SK-N-SH (cell line): ENCODE measurements around the gene ARHGEF4. TPM values are rescaled to one million over a fixed set of nuclear protein-coding genes. Genes with fewer than 3 reads are reported as not detected.

Experiments used
- CTCF ChIA-PET: fragments of 300-600, 350-600 bp; formaldehyde crosslinking; extraction: SDS; loops from one replicate; lab custom pipeline; 2021; lab: Yijun Ruan, JAX
- POLR2A ChIA-PET: fragments of 350-600 bp; sonication (Branson Sonifier 250); formaldehyde crosslinking; extraction: SDS; loops from one replicate; lab custom pipeline; 2020; ENCODE audit warnings: antibody characterized with exemption, inconsistent platforms; lab: Yijun Ruan, JAX
- DNase-seq: peaks from one replicate; pipeline ENCODE4 v3.0.0; 2012
- H2AFZ ChIP-seq: fragments of 200-600 bp; sonication (generic); 2 replicates; pipeline ENCODE4 v1.8.1; 2016; ENCODE audit warnings: antibody characterized with exemption, mild to moderate bottlenecking, low read depth
- H3F3A ChIP-seq: fragments of 200-600 bp; sonication (generic); replicated peaks from 2 replicates; pipeline ENCODE3; 2016; ENCODE audit warnings: antibody characterized with exemption, mild to moderate bottlenecking; ENCODE audit not compliant: insufficient read depth
- H3K27ac ChIP-seq, 2 experiments: fragments of 200-500 bp in 1 of 2; fragments of 200-600 bp in 1 of 2; sonication (Bioruptor generic) in 1 of 2; sonication (generic), shearing (Covaris generic) in 1 of 2; 2 replicates each; pipeline versions ENCODE4 v1.5.1 to v1.6.1; 2014 to 2016; ENCODE audit warnings: low read depth in 2 of 2, inconsistent platforms in 1 of 2, low read length in 1 of 2, mild to moderate bottlenecking in 1 of 2, mixed read lengths in 1 of 2
- H3K27me3 ChIP-seq: fragments of 200-600 bp; sonication (generic), shearing (Covaris generic); 2 replicates; pipeline ENCODE4 v1.6.1; 2016; ENCODE audit warnings: mixed run types; ENCODE audit not compliant: insufficient read depth
- H3K36me3 ChIP-seq, 2 experiments: fragments of 200-500 bp in 1 of 2; fragments of 200-600 bp in 1 of 2; sonication (Bioruptor generic) in 1 of 2; sonication (generic) in 1 of 2; replicated peaks in 1 of 2; 2 replicates each; pipeline versions ENCODE3 to v1.5.1; 2014 to 2016; ENCODE audit warnings: low read length in 1 of 2, mild to moderate bottlenecking in 1 of 2; ENCODE audit not compliant: insufficient read depth in 2 of 2, control insufficient read depth in 1 of 2
- H3K4me1 ChIP-seq, 2 experiments: fragments of 200-500 bp in 1 of 2; fragments of 200-600 bp in 1 of 2; sonication (Bioruptor generic) in 1 of 2; sonication (generic), shearing (Covaris generic) in 1 of 2; 2 replicates each; pipeline versions ENCODE4 v1.5.1 to v1.6.1; 2014 to 2016; ENCODE audit warnings: low read depth in 1 of 2, low read length in 1 of 2, mixed run types in 1 of 2; ENCODE audit not compliant: insufficient read depth in 2 of 2, control insufficient read depth in 1 of 2
- H3K4me2 ChIP-seq: fragments of 200-600 bp; sonication (generic), shearing (Covaris generic); 2 replicates; pipeline ENCODE4 v1.6.1; 2017; ENCODE audit warnings: mixed run types
- H3K4me3 ChIP-seq, 2 experiments: fragments of 200-500 bp in 1 of 2; fragments of 200-600 bp in 1 of 2; sonication (Bioruptor generic) in 1 of 2; sonication (generic), shearing (Covaris generic) in 1 of 2; 2 replicates each; pipeline versions ENCODE4 v1.5.1 to v1.8.1; 2014 to 2016; ENCODE audit warnings: low read depth in 2 of 2, inconsistent platforms in 1 of 2, low read length in 1 of 2, mild to moderate bottlenecking in 1 of 2, mixed read lengths in 1 of 2, moderate library complexity in 1 of 2
- H3K79me2 ChIP-seq: fragments of 200-600 bp; sonication (generic); 2 replicates; pipeline ENCODE4 v1.8.1; 2017; ENCODE audit warnings: mild to moderate bottlenecking; ENCODE audit not compliant: insufficient read depth
- H3K9ac ChIP-seq: fragments of 200-600 bp; sonication (generic); 2 replicates; pipeline ENCODE4 v1.6.1; 2017; ENCODE audit warnings: mixed run types
- H3K9me2 ChIP-seq: fragments of 200-600 bp; sonication (generic); 2 replicates; pipeline ENCODE4 v1.6.1; 2017; ENCODE audit warnings: mixed run types
- H3K9me3 ChIP-seq: fragments of 200-600 bp; sonication (generic); 2 replicates; pipeline ENCODE4 v1.6.1; 2017; ENCODE audit warnings: mixed run types, mild to moderate bottlenecking, moderate library complexity
- H4K20me1 ChIP-seq: fragments of 200-600 bp; sonication (generic); 2 replicates; pipeline ENCODE4 v1.6.1; 2017; ENCODE audit warnings: mild to moderate bottlenecking, mixed run types; ENCODE audit not compliant: insufficient read depth
- CHD2 ChIP-seq: fragments of 150-350 bp; IDR thresholded peaks from 2 replicates; pipeline ENCODE4 v1.6.1; 2018; ENCODE audit warnings: low read length; ENCODE audit not compliant: partially characterized antibody
- ELF1 ChIP-seq: IDR thresholded peaks from 2 replicates; pipeline ENCODE4 v1.4.0; 2012
- EP300 ChIP-seq, 2 experiments: IDR thresholded peaks; 2 replicates each; pipeline versions ENCODE4 v1.4.0 to v1.6.1; 2012; ENCODE audit warnings: borderline replicate concordance in 1 of 2, low read depth in 1 of 2, low read length in 1 of 2
- EZH2phosphoT487 ChIP-seq: fragments of 200-600 bp; sonication (generic); IDR thresholded peaks from 2 replicates; pipeline ENCODE4 v1.6.1; 2017; ENCODE audit warnings: low read depth, mixed run types, mild to moderate bottlenecking, antibody characterized with exemption, moderate library complexity, borderline replicate concordance
- FOXM1 ChIP-seq: IDR thresholded peaks from 2 replicates; pipeline ENCODE4 v1.4.0; 2012; ENCODE audit warnings: low read depth, mild to moderate bottlenecking
- GABPA ChIP-seq: IDR thresholded peaks from 2 replicates; pipeline ENCODE4 v1.4.0; 2012; ENCODE audit warnings: low read depth, mild to moderate bottlenecking
- IRF3 ChIP-seq: fragments of 150-350 bp; IDR thresholded peaks from 2 replicates; pipeline ENCODE4 v1.6.1; 2016; ENCODE audit warnings: mild to moderate bottlenecking, low read depth, low read length
- JUND ChIP-seq: IDR thresholded peaks from 2 replicates; pipeline ENCODE4 v1.4.0; 2012
- MEF2A ChIP-seq: IDR thresholded peaks from 2 replicates; pipeline ENCODE4 v1.4.0; 2012; ENCODE audit warnings: low read depth, borderline replicate concordance
- NFIC ChIP-seq: IDR thresholded peaks from 2 replicates; pipeline ENCODE4 v1.4.0; 2012; ENCODE audit warnings: borderline replicate concordance
- NRF1 ChIP-seq: IDR thresholded peaks from 2 replicates; pipeline ENCODE4 v1.6.1; 2012; ENCODE audit warnings: low read depth, mild to moderate bottlenecking, low read length
- RCOR1 ChIP-seq: fragments of 150-350 bp; IDR thresholded peaks from 2 replicates; pipeline ENCODE4 v1.6.1; 2017; ENCODE audit warnings: antibody characterized with exemption, low read length
- REST ChIP-seq: IDR thresholded peaks from 2 replicates; pipeline ENCODE4 v1.6.1; 2012; ENCODE audit warnings: mild to moderate bottlenecking, low read depth, low read length, moderate library complexity
- SIN3A ChIP-seq: IDR thresholded peaks from 2 replicates; pipeline ENCODE4 v1.6.1; 2012; ENCODE audit warnings: low read depth, mild to moderate bottlenecking, low read length, moderate library complexity, borderline replicate concordance
- TAF1 ChIP-seq: IDR thresholded peaks from 2 replicates; pipeline ENCODE4 v1.6.1; 2012; ENCODE audit warnings: low read depth, mild to moderate bottlenecking, low read length, moderate library complexity, borderline replicate concordance
- TCF12 ChIP-seq: IDR thresholded peaks from 2 replicates; pipeline ENCODE4 v1.4.0; 2012
- USF2 ChIP-seq: fragments of 150-350 bp; IDR thresholded peaks from 2 replicates; pipeline ENCODE4 v1.6.1; 2017; ENCODE audit warnings: antibody characterized with exemption, low read length, low read depth, borderline replicate concordance
- YY1 ChIP-seq: IDR thresholded peaks from 2 replicates; pipeline ENCODE4 v1.4.0; 2012; ENCODE audit warnings: low read depth, mild to moderate bottlenecking
- WGBS: methylation state at CpG from one replicate; pipeline ENCODE4 v1.1.6; 2017; ENCODE audit warnings: low lambda C conversion rate; 5-methylcytosine and 5-hydroxymethylcytosine counted together
- polyA plus RNA-seq, 3 experiments: library from polyadenylated mRNA; depleted of rRNA; stranded (reverse); fragments of >200 nt; gene quantifications; 2 replicates each; pipeline ENCODE4 v1.2.3, GENCODE V29; 2012
- TF ChIP-seq, protein P1 (sequence below): fragments of 200-600 bp; sonication (generic); IDR thresholded peaks from 2 replicates; pipeline ENCODE4 v1.6.1; 2017; ENCODE audit warnings: antibody characterized with exemption, mild to moderate bottlenecking, moderate library complexity
- TF ChIP-seq, protein P2 (sequence below): IDR thresholded peaks from 2 replicates; pipeline ENCODE4; 2012

Gene ARHGEF4
- polyA plus RNA-seq, 1 of the 3 experiments (the other 2 are of a cell fraction): 2.3 TPM

DNA sequence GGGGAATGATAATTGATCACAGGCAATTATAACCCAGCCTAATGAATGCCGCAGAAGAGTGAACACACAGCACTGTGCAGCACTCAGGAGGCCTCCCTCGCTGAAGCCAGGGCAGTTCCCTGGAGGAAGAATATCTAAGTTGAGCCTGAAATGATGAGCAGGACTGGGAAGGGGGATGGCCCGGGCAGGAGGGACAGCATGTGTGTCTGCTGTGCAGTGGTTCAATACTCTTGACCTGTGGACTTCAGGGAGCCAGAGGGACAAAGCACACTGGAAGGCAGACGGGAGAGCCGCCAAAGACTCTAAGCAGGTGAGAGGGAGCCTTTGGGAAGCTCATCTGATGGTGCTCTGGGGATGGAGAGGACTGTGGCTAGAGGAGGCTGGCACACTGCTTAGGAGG is 62.6 kb downstream of the ARHGEF4 start:
- Histone ChIP-seq H3K9me3 (no peaks in the 10 kb centered on the region), H3K4me1 (no peaks in the 10 kb centered on the region; a peak in 1 of 4 replicates), H3K9me2 (no peaks in the 10 kb centered on the region), H3K4me3 (no peak overlapping the region), H3K9ac (no peak overlapping the region), H3K36me3 (no peaks in the 10 kb centered on the region), H3K27me3 (no peaks in the 10 kb centered on the region), H2AFZ (no peak overlapping the region), H3K4me2 (no peak overlapping the region), H3F3A (no peaks in the 10 kb centered on the region), H3K79me2 (no peaks in the 10 kb centered on the region), H3K27ac (no peak overlapping the region), H4K20me1 (no peaks in the 10 kb centered on the region)
- POLR2A ChIA-PET: no interaction called here
- TF ChIP-seq, protein P1, sequence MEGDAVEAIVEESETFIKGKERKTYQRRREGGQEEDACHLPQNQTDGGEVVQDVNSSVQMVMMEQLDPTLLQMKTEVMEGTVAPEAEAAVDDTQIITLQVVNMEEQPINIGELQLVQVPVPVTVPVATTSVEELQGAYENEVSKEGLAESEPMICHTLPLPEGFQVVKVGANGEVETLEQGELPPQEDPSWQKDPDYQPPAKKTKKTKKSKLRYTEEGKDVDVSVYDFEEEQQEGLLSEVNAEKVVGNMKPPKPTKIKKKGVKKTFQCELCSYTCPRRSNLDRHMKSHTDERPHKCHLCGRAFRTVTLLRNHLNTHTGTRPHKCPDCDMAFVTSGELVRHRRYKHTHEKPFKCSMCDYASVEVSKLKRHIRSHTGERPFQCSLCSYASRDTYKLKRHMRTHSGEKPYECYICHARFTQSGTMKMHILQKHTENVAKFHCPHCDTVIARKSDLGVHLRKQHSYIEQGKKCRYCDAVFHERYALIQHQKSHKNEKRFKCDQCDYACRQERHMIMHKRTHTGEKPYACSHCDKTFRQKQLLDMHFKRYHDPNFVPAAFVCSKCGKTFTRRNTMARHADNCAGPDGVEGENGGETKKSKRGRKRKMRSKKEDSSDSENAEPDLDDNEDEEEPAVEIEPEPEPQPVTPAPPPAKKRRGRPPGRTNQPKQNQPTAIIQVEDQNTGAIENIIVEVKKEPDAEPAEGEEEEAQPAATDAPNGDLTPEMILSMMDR: no peak
- TF ChIP-seq JUND (no peak), TCF12 (no peak), IRF3 (no peak), REST (no peak), NFIC (no peak), MEF2A (no peak), TAF1 (no peak), ELF1 (no peak), GABPA (no peak), SIN3A (no peak), EP300 (IDR thresholded peaks at IDR 0.05; ENCODE audit: borderline replicate concordance in 1 of 2, low read depth in 1 of 2, low read length in 1 of 2) (no peak), CHD2 (no peak), YY1 (no peak), EZH2phosphoT487 (no peak), FOXM1 (no peak), RCOR1 (no peak), NRF1 (no peak), USF2 (no peak)
- TF ChIP-seq, protein P2, sequence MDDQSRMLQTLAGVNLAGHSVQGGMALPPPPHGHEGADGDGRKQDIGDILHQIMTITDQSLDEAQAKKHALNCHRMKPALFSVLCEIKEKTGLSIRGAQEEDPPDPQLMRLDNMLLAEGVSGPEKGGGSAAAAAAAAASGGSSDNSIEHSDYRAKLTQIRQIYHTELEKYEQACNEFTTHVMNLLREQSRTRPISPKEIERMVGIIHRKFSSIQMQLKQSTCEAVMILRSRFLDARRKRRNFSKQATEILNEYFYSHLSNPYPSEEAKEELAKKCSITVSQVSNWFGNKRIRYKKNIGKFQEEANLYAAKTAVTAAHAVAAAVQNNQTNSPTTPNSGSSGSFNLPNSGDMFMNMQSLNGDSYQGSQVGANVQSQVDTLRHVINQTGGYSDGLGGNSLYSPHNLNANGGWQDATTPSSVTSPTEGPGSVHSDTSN: no peak
- WGBS: 24% methylated on average over 5 of the region's 5 CpGs
- CTCF ChIA-PET: interaction anchor here (1.4 kb wide), 1 partner anchor 21 kb away, joined by 4 read pairs; no protein-coding TSS in a partner anchor
- DNase-seq: no peak
